Adrenal gland (tissue), 5 donors: ENCODE results near the gene PRPS1.

ENCODE experiments used
- CTCF ChIP-seq, 6 experiments: fragments of 450-650 bp in 4 of 6; fragments of 200-600 bp in 2 of 6; sonication (generic) in 1 of 6; IDR thresholded peaks; 1 replicate in 5 of 6; 2 replicates in 1 of 6; pipeline versions ENCODE4 v1.5.1 to v1.8.0; 2016 to 2021; ENCODE audit warnings: antibody characterized with exemption in 6 of 6, mild to moderate bottlenecking in 2 of 6, moderate library complexity in 1 of 6
- POLR2A ChIP-seq, 2 donors: fragments of 450-650 bp; IDR thresholded peaks; one replicate each; pipeline ENCODE4 v1.6.1; 2017; ENCODE audit warnings: antibody characterized with exemption in 2 of 2, mild to moderate bottlenecking in 2 of 2, moderate library complexity in 1 of 2
- donor health status: DM: no; HTN: no; CAD: no.

- TF ChIP-seq CTCF (IDR thresholded peaks at IDR 0.05) (no peak), POLR2A (IDR thresholded peaks at IDR 0.05) (no peak)
Observed at GRCh38 chrX:107600366-107600765, 27.9 kb upstream of the PRPS1 start.
